H1 (cell line): ENCODE data around the gene PACSIN1.

Experiments
- CHD7 ChIP-seq: fragments of 300-600 bp; sonication (generic); IDR thresholded peaks from 2 replicates; pipeline ENCODE4 v1.7.1; 2012; ENCODE audit warnings: low read length, moderate library complexity, mild to moderate bottlenecking, inconsistent platforms; ENCODE audit not compliant: insufficient replicate concordance
- CTCF ChIP-seq, 3 experiments: IDR thresholded peaks; 1 replicate in 2 of 3; 2 replicates in 1 of 3; pipeline versions ENCODE4 v1.5.1 to v1.6.1; 2011; ENCODE audit warnings: low read length in 3 of 3, mild to moderate bottlenecking in 3 of 3, inconsistent platforms in 2 of 3, low read depth in 1 of 3, moderate library complexity in 1 of 3; ENCODE audit not compliant: insufficient read depth in 1 of 3; ENCODE audit errors: control extremely low read depth in 1 of 3
- E2F6 ChIP-seq: IDR thresholded peaks from 2 replicates; pipeline ENCODE4 v1.6.1; 2012; ENCODE audit warnings: inconsistent platforms
- EP300 ChIP-seq, 2 experiments: IDR thresholded peaks; 1 replicate in 1 of 2; 2 replicates in 1 of 2; pipeline ENCODE4 v1.6.1; 2011 to 2012; ENCODE audit warnings: low read depth in 2 of 2, low read length in 2 of 2, mild to moderate bottlenecking in 2 of 2, borderline replicate concordance in 1 of 2, inconsistent platforms in 1 of 2, moderate library complexity in 1 of 2
- EZH2 ChIP-seq: fragments of 200-600 bp; sonication (generic); IDR thresholded peaks from 2 replicates; pipeline ENCODE4 v1.7.1; 2012; ENCODE audit warnings: low read depth, mild to moderate bottlenecking, moderate library complexity, low read length, inconsistent platforms; ENCODE audit not compliant: severe bottlenecking
- POLR2A ChIP-seq, 2 experiments: IDR thresholded peaks; 1 replicate in 1 of 2; 2 replicates in 1 of 2; pipeline ENCODE4 v1.6.1; 2011; ENCODE audit warnings: low read depth in 2 of 2, low read length in 2 of 2, mild to moderate bottlenecking in 2 of 2; ENCODE audit errors: control extremely low read depth in 1 of 2
- RAD21 ChIP-seq, 2 experiments: IDR thresholded peaks in 1 of 2; conservative IDR thresholded peaks in 1 of 2; 2 replicates each; pipeline ENCODE4 v1.6.1; 2011; ENCODE audit warnings: low read depth in 2 of 2, low read length in 2 of 2, improper control_type of control experiment in 1 of 2, inconsistent platforms in 1 of 2, mild to moderate bottlenecking in 1 of 2, moderate library complexity in 1 of 2
- RFX5 ChIP-seq: IDR thresholded peaks from 2 replicates; pipeline ENCODE4 v1.6.1; 2011; ENCODE audit warnings: low read depth, low read length, improper control_type of control experiment, borderline replicate concordance
- SIN3A ChIP-seq, 2 experiments: IDR thresholded peaks in 1 of 2; conservative IDR thresholded peaks in 1 of 2; 2 replicates each; pipeline ENCODE4 v1.6.1; 2011 to 2012; ENCODE audit warnings: low read length in 2 of 2, improper control_type of control experiment in 1 of 2, low read depth in 1 of 2, mild to moderate bottlenecking in 1 of 2
- YY1 ChIP-seq: IDR thresholded peaks from 2 replicates; pipeline ENCODE4 v1.6.1; 2011; ENCODE audit warnings: low read depth, mild to moderate bottlenecking, low read length

- TF ChIP-seq EP300 (IDR thresholded peaks at IDR 0.05; ENCODE audit: borderline replicate concordance in 1 of 2, low read depth in 2 of 2, low read length in 2 of 2) (no peak), YY1 (no peak), RFX5 (no peak), SIN3A (conservative IDR thresholded peaks at IDR 0.05 in 1 of 2, IDR thresholded peaks at IDR 0.05 in 1 of 2; ENCODE audit: low read depth in 1 of 2, low read length in 2 of 2) (no peak), POLR2A (IDR thresholded peaks at IDR 0.05; ENCODE audit: control extremely low read depth in 1 of 2, low read depth in 2 of 2, low read length in 2 of 2) (no peak), RAD21 (IDR thresholded peaks at IDR 0.05 in 1 of 2, conservative IDR thresholded peaks at IDR 0.05 in 1 of 2; ENCODE audit: low read depth in 2 of 2, low read length in 2 of 2) (no peak), CTCF (IDR thresholded peaks at IDR 0.05; ENCODE audit: control extremely low read depth in 1 of 3, insufficient read depth in 1 of 3, low read depth in 1 of 3, low read length in 3 of 3) (no peak), CHD7 (no peak), E2F6 (no peak), EZH2 (no peak)
Observed at GRCh38 chr6:34517461-34517881, 51.6 kb downstream of the PACSIN1 start.
